ENCODE measurements around the gene PDE6D.

The PDE6D gene

GRCh38 chr2:231706731-231707624 lies 74.1 kb downstream of the PDE6D start:
- peak; percentile 96 to 99 for DNase-seq

DNA sequence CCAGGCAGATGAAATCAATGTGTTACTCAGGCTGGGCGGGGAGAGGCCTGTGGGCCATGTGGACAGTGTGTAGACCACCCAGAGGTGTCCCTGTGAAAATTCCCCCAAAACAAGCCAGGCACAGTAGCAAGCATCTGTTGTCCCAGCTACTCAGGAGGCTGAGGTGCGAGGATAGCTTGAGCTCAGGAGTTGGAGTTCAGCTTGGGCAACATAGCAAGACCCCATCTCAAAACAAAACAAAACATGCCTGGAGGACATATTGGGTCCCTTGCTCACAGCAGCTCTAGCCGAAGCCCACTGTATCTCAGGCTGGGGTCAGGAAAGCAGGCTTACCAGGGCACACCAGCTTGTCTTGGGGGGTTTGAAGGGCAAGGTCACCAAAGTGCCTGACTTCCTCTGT lies 77.1 kb downstream of the PDE6D start:
- DNase-seq: no peak

DNA sequence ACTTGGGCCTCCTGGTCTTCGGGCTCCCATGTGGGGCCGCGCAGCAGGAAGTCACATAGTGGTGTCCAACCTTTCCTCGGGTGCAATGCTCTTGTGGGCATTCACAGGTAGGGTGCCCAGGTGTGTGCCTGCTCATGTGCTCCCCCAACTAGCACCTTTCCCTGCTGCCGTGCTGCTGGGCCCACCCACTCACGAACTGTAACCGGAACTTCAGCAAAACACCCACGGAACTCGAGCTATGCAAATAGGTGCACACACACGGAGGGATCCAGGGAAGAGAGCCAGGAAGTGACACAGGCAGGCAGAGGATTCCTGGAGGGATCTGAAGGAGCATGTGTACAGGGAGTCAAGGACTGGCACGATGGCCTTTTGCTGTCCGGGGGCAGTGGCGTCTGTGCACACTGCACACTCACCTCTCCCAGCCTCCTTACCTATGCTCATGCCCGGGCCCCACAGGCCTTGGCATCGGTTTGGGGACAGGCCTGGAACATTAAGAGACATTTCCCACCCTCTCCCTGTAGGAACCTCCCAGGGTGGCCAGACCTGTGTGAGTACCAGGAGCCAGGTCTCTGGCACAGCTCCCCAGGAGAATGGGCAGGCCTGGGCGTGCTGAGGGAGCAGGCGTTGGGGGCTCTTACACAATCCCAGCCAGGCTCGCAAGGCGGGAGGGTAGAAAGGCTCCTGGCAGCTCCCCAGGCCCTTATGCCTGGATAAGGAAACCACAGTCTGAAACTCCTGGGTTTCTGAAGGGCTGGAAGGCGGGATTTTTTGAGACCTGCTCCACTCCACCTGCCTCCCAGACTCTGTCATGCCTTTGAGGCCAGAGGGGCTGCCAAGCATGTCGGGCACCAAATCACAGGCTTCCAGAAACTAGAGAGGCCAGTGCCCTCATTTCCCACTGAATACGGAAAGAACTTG lies 79.4 kb downstream of the PDE6D start:
- no peak for DNase-seq

GRCh38 chr2:231699006-231699405 lies 82.1 kb downstream of the PDE6D start:
- no peak for DNase-seq

DNA sequence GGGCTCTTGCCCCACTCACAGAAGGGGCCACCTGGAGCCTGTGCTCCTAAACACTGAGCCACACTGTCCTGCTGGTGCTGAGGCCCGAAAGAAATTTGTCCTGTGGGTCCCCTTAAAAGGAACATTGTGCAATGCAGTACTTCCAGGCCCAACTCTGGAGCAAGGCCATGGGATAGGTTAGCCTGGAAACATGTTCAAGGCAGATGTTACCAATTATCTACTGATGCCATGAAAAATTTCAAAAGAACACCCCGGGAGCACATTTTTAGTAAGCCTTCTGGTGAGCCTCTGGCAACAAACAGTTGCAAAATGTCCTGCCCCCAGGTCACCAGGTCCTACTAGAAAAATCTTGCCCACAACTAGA lies 85.1 kb downstream of the PDE6D start:
- DNase-seq: no peak

GRCh38 chr2:231693956-231694355 lies 87.1 kb downstream of the PDE6D start:
- DNase-seq: no peak

- no peak for DNase-seq
These were observed 88.2 kb downstream of the PDE6D start for GRCh38 chr2:231692847-231693246.

DNA sequence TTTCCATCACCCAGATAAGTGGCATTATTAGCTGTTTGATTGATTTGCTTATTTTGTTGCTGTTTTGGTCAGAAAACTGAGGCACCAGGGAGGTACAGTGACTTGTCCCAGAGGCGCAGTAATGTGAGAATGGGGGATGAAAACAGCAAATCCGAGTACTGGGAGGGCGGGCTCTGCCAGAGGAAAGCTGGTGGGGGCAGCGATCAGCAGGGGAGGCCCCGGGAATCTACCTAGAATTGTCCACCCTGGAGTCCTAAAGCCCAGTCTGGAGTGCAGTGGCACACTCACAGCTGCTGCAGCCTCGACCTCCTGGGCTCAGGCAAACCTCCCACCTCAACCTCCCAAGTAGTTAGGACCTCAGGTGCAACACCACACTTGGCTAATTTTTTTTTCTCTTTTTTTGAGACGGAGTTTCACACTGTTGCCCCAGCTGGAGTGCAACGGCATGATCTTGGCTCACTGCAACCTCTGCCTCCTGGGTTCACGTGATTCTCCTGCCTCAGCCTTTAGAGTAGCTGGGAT lies 89.8 kb downstream of the PDE6D start:
- no peak for DNase-seq

DNA sequence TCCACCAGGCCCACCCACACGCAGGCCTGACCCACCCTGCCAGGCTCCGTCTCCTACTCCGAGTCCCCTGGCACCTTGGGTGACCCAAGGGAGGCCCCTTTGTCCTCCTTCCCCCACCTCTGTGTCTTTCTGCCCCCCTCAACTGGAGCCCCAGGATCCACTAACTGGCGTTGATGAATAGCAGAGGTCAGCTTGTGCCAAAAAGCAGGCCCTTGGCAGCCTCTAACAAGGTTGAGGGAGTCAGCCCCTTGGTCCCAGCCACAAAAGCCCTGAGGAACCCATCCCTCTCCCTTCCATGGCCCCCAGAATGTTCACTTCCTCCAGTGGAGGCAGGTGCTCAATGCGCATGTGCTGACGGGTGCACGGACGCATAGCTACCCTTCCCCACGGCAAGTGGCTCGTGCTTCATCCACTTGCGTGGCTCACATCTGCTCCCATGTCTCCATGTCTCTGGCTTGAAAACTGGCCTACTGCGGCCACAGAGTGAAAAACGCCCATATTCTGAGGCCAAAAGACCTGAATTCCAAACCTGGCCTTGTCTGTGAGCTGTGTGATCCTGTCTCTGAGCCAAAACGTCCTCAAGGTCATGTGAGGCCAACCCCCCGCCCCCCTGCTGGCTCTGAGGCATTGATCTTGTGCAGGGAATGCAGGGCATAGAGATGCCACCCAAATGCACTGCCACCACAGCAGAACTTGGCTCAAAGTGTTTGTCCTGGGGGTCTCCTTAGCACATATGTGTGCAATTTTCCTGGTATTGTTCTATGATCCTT lies 91.8 kb downstream of the PDE6D start:
- DNase-seq: no peak

GRCh38 chr2:231688719-231689118 lies 92.4 kb downstream of the PDE6D start:
- no peak for DNase-seq

DNA sequence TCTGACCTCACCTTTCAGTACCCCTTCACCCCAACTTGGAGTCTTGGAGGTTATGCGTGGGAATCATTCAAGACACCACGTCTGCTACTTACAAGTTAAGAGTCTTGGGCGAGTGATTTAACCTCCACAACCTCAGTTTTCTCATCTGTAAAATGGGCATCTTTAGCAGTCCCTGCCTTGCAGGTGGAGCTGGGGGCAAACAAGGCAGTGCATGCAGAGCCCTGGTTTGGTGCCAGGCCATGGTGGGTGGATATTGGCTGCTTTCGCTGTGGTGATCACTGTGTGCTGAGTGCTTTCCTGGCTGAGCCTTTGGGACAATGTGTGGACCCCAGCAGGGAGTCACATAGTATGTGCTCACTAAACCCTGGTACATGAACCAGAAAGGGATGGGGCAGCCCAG lies 93.1 kb downstream of the PDE6D start:
- no peak for DNase-seq

- peak; percentile 53 to 55 for DNase-seq
These were observed 93.8 kb downstream of the PDE6D start for GRCh38 chr2:231687133-231687852.

DNA sequence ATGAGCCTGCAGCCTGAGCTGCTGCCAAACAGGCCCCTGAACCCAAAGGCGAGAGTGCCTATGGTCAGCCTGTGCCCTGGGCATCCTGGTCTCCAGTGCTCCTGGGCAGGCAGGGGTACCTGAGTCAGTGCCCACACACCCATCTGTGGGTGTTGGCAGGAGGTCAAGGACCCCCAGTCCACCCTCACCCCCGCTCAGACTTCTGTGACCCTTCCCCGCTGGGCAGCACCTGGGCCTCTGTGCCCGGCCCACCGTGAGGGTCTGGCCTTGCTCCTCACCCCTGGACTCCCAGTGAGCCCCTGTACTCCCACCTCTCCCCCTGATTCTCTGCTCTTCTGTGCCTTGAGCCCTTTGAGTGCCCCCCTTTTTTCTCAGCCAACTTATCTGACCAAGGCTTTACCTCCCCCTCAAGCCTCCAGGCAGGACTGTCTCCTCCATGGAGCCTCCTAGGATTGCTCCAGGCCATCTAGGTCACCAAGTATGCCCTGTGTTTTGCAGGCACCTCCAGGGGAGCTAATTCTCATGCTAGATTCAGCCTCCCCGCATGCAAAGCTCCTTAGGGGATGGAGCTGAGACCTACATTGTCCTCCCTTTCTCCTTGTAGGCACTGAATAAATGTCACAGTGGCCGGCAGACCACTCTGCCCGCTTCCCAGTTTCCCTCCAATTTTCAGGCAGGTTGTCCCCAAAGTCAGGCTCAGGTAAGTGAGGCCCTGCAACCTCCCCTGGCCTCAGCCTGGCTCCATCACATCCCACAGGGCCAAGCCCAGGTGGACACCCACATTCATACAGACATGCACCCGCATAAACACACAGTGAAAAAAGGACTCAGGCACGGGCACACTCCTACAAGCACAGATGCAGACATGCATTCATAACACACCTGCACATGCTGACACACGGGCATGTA lies 94.6 kb downstream of the PDE6D start:
- DNase-seq: no peak

DNA sequence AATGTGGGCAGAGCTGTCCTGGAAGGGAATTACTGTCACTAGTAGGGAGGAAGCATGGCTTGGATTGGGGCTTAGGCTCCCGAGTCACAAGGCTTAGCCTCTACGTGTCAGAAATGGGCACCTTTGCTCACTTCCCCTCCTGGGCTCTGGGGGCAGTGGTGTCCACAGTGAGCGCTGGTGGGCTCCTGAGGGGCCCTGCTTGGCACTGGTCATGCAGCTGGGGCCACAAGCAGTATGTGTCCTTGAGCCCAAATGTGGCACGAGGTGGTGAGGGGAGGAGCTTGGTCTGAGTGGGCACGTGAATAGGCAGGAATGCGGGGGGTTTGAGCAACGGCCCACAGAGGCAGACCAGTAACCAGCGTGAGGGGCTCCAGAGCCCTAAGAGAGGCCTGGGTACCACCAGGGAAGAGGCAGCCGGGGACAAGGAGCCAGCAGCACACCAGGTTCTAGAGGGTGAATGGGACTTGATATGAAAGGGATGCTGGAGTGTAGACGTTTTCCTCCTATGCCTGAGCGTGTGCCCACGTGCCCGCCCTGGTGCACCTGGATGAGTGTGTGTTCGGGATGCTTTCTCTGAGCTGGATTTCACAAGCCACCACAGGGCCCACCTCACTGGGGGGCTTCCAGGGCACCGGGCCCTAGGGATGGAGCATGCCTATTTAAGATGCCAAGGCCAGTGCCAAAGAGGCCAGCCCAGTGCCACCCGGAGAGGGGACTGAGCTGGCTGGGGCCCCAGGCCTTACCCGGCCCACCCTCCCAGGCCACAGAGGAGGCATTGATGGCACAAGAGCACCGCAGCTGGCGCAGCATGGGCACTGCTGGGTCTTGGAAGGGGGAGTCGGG lies 95.5 kb downstream of the PDE6D start:
- no peak for DNase-seq

DNA sequence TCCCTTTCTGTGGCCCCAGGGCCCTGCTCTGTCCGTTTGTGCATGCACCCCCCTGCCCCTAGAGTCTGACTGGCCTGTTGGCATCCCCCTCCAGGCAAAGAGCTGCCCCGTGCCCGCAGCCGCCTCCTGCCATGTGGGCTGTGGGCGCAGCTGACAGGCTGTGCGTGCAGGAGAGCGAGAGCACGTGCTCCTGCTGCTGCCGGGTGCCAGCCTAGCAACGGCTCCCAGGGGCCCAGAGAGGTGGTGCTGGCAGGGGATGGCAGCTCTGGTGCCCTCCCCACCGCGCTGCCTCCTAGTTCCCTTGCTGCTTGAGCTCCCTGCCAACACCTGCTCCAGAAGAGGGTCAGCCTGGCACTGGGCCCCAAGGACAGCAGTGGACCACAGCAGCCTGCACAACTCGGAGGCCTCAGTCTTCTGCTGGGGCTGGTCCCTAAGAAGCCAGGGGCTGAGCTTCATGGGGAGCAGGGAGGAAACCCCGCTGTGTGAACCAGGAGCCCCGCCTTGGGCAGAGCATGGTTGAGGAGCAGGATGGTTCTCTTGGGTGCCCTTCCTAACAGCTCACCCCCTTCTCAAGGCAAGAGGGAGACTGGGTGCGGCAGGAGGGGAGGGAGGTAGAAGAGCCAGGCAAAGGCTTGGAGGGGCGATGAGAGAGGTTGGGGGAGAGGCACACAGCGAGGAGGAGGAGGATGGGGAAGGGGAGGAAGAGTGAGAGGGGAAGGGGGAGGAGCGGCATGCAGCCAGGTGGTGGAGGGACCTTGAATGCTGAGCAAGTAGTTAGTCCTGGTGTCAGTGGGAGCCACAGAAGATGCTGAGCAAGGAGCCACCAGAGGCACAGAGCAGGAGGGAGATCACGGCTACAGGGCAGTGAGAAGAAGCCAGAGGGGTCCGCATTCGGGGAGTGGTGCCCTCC lies 96.5 kb downstream of the PDE6D start:
- DNase-seq: no peak

DNA sequence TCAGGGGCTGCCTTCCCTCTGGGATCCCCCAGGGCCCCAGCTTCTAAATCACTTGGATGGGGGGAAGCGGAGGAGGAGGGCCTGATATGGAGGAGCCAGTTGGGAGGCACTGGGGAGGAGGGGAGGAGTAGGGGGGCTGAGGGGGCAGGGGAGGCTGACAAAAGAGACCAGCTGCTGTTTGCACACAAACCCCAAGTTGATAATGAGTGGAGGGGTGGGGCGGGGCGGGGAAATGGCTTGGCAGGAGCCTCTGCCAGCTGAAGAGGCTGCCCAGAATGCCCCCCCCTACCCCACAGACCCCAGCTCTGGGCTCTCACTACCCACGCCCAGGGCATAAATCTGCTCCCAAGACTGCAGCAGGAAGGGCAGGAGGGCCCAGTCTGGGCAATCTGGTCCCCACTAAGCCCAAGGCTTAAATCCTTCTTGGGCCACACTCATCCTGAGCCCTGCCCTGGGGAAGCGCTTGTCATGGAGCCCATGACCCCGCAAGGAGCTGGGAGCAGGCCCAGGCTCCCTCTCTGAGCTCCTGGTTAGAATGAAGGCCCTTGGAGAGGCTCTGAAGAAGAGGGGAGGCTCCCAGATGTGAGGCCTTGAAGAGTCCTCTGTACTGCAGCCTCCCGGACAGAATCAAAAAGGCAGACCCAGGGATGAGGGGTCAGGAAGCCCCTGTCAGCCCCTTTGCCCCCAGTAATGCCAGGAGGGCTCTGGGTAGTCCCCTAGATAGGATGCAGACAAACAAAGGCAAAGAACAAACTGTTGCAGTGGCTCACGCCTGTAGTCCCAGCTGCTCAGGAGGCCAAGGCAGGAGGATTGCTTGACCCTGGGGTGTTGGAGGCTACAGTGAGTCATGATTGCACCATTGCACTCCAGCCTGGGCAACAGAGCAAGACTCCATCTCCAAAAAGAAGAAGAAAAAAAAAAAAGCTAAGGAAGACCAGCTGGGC lies 97.5 kb downstream of the PDE6D start:
- DNase-seq: no peak

DNA sequence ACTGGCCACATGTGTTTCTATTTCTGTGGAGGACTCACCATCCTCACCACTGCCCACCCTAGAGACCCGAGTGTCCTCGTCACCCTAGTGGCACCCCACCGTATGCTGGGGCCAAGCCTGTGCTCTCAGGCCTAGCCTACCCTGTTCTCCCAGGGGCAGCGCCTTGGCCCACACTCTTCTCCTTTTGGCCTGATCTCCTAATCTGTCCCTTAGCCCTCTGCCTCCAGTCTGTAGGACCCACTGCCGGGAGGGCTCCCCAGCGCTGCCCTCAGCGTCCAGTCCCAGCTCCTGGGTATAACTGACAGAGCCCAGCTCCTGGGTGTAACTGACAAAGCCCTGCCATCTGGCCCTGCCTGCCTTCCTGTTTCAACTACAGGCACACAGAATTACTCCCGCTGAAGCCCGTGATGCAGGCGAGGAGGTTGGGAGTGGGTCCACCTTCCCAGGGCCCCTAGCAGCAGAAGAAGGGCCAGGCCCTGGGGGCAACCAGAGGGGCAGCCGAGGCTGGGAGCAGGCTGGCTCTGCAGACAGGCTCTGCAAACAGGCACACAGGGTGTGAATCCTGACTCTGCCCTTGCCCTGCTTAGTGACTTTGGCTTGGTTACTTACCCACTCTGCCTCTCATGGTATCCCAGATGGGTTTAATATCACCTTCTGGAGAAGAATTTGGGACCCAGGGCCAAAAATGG lies 98.3 kb downstream of the PDE6D start:
- DNase-seq: no peak

All from stimulated activated CD4-positive, alpha-beta T cell treated with anti-CD3 and anti-CD28 coated beads, Interleukin-2, amount 100 ng/mL, for 48 hours (primary cell).